Lung (tissue), 12 donors: ENCODE measurements around the gene SMARCA2. TPM values are rescaled to one million over a fixed set of nuclear protein-coding genes. Genes with fewer than 3 reads are reported as not detected.
A peak's percentile ranks its signal among the peaks of the same experiment; 100 is the strongest.

Experiments used
- ATAC-seq: fragments of 200-7000 bp; cut with Tn5 transposase; one replicate; pipeline ENCODE4 v1.9.1; 2020; ENCODE audit warnings: moderate number of reproducible peaks; ENCODE audit not compliant: insufficient read depth, low FRiP score
- DNase-seq, 3 donors: peaks; one replicate each; pipeline ENCODE4 v3.0.0-alpha.2; 2013 to 2017
- H3K27ac ChIP-seq, 2 donors: one replicate each; pipeline ENCODE4 v1.5.1; 2013; ENCODE audit warnings: mild to moderate bottlenecking in 2 of 2, moderate library complexity in 2 of 2, control low read depth in 1 of 2, inconsistent platforms in 1 of 2, low read depth in 1 of 2, low read length in 1 of 2
- H3K27me3 ChIP-seq, 3 donors: one replicate each; pipeline ENCODE4 v1.5.1; 2013; ENCODE audit warnings: low read length in 2 of 3; ENCODE audit not compliant: control insufficient read depth in 3 of 3, insufficient read depth in 3 of 3
- H3K36me3 ChIP-seq, 4 donors: one replicate each; pipeline ENCODE4 v1.5.1; 2013; ENCODE audit warnings: low read length in 4 of 4, mild to moderate bottlenecking in 1 of 4, moderate library complexity in 1 of 4; ENCODE audit not compliant: control insufficient read depth in 4 of 4, insufficient read depth in 4 of 4
- H3K4me1 ChIP-seq, 5 donors: one replicate each; pipeline ENCODE4 v1.5.1; 2013; ENCODE audit warnings: low read length in 5 of 5, mild to moderate bottlenecking in 2 of 5, moderate library complexity in 1 of 5; ENCODE audit not compliant: control insufficient read depth in 5 of 5, insufficient read depth in 5 of 5
- H3K4me3 ChIP-seq: one replicate; pipeline ENCODE4 v1.5.1; 2013; ENCODE audit warnings: mild to moderate bottlenecking, control low read depth, moderate library complexity
- H3K9ac ChIP-seq, 2 donors: one replicate each; pipeline ENCODE4 v1.5.1; 2013; ENCODE audit warnings: low read length in 2 of 2, control low read depth in 1 of 2; ENCODE audit not compliant: insufficient read depth in 1 of 2
- H3K9me3 ChIP-seq, 4 donors: one replicate each; pipeline ENCODE4 v1.5.1; 2013; ENCODE audit warnings: low read length in 3 of 4, mild to moderate bottlenecking in 1 of 4, moderate library complexity in 1 of 4; ENCODE audit not compliant: control insufficient read depth in 4 of 4, insufficient read depth in 3 of 4
- CTCF ChIP-seq: IDR thresholded peaks from 2 replicates; pipeline ENCODE4 v1.5.1; 2012; ENCODE audit warnings: mild to moderate bottlenecking; ENCODE audit errors: control extremely low read depth, extremely low read depth
- WGBS, 2 donors: extraction: QIAGEN DNeasy Blood & Tissue Kit; methylation state at CpG; one replicate each; pipeline ENCODE4 v1.1.7; 2013; 5-methylcytosine and 5-hydroxymethylcytosine counted together
- polyA plus RNA-seq, 2 donors: library from polyadenylated mRNA; stranded (reverse); fragments of 200-250 nt; gene quantifications; one replicate each; pipeline ENCODE4 v1.2.1, GENCODE V29; 2013
- total RNA-seq, 2 donors: library from RNA; depleted of rRNA in 1 of 2; stranded (reverse); fragments of >200 nt in 1 of 2; gene quantifications; one replicate each; pipeline ENCODE4 v1.2.1, GENCODE V29; 2014 to 2021
- donor health status: control.
- donor health status: control.
- donor health status: Bipolar disorder and iron deficiency.
- donor health status: healthy.
- donor health status: DM: yes; HTN: yes; CAD: no.

SMARCA2 gene
- total and polyA plus RNA-seq, 4 donors, result 30.0 to 196 (median 80.2) TPM

DNA sequence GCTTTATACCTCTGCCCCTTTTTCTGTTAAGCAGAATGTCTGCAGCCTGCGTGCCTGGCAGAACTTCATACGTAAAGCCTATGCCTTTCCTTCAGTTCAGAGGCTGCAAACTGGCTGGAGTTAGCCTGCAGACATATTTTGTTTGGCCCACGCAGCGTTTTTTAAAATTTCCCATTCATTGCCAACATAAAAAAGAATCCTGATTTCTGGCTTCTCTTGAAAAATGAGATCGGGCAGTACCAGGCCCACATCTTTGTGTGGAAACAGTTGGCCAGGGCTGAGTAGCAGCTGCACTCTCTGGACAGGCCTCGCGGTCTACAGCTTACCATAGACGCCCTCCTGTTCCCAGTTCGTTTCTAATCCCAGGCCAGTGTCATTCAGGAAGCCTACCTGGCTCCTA, 104.4 kb downstream of the SMARCA2 start:
- Histone ChIP-seq H3K4me3 (no peak overlapping the region), H3K27ac (peak overlapping the region in 1 of 2 donors; percentile 47), H3K4me1 (peaks cover 0 to 7% (median 0%) of the 10 kb centered on the region in 5 donors), H3K9ac (no peak overlapping the region), H3K27me3 (no peaks in the 10 kb centered on the region), H3K36me3 (peaks cover 18 to 55% (median 36%) of the 10 kb centered on the region in 4 donors), H3K9me3 (no peaks in the 10 kb centered on the region)
- no peak for TF ChIP-seq CTCF
- ATAC-seq (no peak), DNase-seq (no peak)
- WGBS, 2 donors, result 88% methylated on average over 9 of the region's 9 CpGs

DNA sequence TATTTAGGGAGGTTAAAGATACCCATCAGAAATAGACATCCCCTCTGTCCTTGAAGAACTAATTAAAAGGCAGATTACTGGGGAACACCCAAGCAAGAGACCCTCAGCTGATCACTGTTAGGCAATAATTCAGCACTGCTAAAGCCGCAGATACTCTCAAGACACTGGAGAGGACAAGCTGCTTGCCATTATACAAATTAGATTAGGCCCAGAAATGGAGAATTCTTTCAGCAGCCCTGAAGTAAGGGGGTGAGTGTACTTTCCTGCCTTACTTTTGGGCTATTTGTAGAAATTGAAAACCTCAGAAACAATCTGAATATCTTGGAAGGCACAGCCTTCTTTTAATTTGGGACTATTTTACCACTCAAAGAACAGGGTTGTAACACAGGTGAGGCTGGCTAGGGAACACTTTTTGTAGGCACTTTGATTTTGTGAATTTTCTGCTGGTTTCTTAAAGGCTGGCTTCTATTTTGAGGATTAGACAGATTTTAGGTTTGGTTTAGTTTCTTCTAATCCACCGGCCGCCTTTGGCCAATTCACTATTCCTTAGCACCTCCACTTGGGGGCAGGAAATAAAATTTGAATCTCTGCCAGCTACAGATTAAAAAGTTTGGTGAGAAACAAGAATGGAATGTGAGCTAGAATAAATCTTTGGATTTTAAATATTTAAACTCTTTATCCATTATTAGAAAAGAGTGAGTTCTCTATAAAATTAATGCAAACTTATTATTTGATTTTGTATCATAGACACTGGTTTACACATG, 106.0 kb downstream of the SMARCA2 start:
- Histone ChIP-seq H3K4me1 (peaks cover 0 to 14% (median 4%) of the 10 kb centered on the region in 5 donors), H3K4me3 (no peak overlapping the region), H3K27ac (no peak overlapping the region), H3K9me3 (no peaks in the 10 kb centered on the region), H3K36me3 (peaks cover 18 to 52% (median 28%) of the 10 kb centered on the region in 4 donors), H3K27me3 (no peaks in the 10 kb centered on the region), H3K9ac (no peak overlapping the region)
- no peak for TF ChIP-seq CTCF
- DNase-seq, result peak in 2 of 3 donors; percentile 39 to 55
- 58 to 81% methylated on average over 3 of the region's 3 CpGs for WGBS, 2 donors
- peak; percentile 43 for ATAC-seq

- Histone ChIP-seq H3K4me3 (no peak overlapping the region), H3K36me3 (peaks cover 15 to 46% (median 29%) of the 10 kb centered on the region in 4 donors)
- no peak for ATAC-seq
Observed at GRCh38 chr9:2122299-2122698, 107.2 kb downstream of the SMARCA2 start.

More at GRCh38 chr9:2122299-2122698, 107.2 kb downstream of the SMARCA2 start:
- no peak for DNase-seq
- H3K9ac ChIP-seq, result no peak overlapping the region
- H3K27ac ChIP-seq, result no peak overlapping the region
- no peaks in the 10 kb centered on the region for H3K27me3 ChIP-seq
- H3K4me1 ChIP-seq, result peaks cover 0 to 25% (median 13%) of the 10 kb centered on the region in 5 donors
- no peak for TF ChIP-seq CTCF
- H3K9me3 ChIP-seq, result no peaks in the 10 kb centered on the region
- 78 to 95% methylated on average over 3 of the region's 3 CpGs for WGBS, 2 donors
